Measurements from ENCODE around the gene ITGA3. TPM values are rescaled to one million over a fixed set of nuclear protein-coding genes. Genes with fewer than 3 reads are reported as not detected.

ITGA3 gene
- total and polyA plus RNA-seq, 4 donors, result 0.79 to 4.4 (median 1.4) TPM

- Histone ChIP-seq H3K27ac (ENCODE audit: low read depth in 1 of 2, low read length in 2 of 2) (no peak overlapping the region), H3K27me3 (ENCODE audit: control insufficient read depth in 4 of 4, insufficient read depth in 4 of 4, low read length in 3 of 4) (no peaks in the 10 kb centered on the region), H3K9ac (ENCODE audit: low read depth in 1 of 2, low read length in 2 of 2) (no peak overlapping the region), H3K4me1 (ENCODE audit: control insufficient read depth in 4 of 4, insufficient read depth in 4 of 4, low read length in 3 of 4) (peaks cover 2 to 14% (median 10%) of the 10 kb centered on the region in 4 donors), H3K36me3 (ENCODE audit: control insufficient read depth in 4 of 4, insufficient read depth in 3 of 4, low read depth in 1 of 4, low read length in 3 of 4) (peaks cover 12 to 38% (median 26%) of the 10 kb centered on the region in 4 donors), H3K4me3 (ENCODE audit: low read depth in 1 of 3, low read length in 3 of 3) (no peak overlapping the region), H3K9me3 (ENCODE audit: control insufficient read depth in 4 of 4, low read length in 3 of 4) (no peaks in the 10 kb centered on the region)
- WGBS, result 91% methylated on average over 15 of the region's 15 CpGs
- no peak for DNase-seq (ENCODE audit: low spot score)
- TF ChIP-seq ATF3 (IDR thresholded peaks at IDR 0.05), result no peak
- no peak for TF ChIP-seq NR2F2 (IDR thresholded peaks at IDR 0.05)
Observed at GRCh38 chr17:50139185-50139783, 83.4 kb downstream of the ITGA3 start.

Other genes with a start within 250 kb of the ITGA3 start
- gene TAC4, start 208.0 kb upstream of the ITGA3 start, total RNA-seq, result not detected
- not detected for gene TAC4, start 208.0 kb upstream of the ITGA3 start, polyA plus RNA-seq
- gene DLX4, start 86.9 kb upstream of the ITGA3 start, total RNA-seq, result not detected
- gene DLX4, start 86.9 kb upstream of the ITGA3 start, polyA plus RNA-seq, result not detected
- gene DLX3, start 60.9 kb upstream of the ITGA3 start, total RNA-seq, result not detected
- gene DLX3, start 60.9 kb upstream of the ITGA3 start, polyA plus RNA-seq, result not detected
- gene PDK2, start 39.2 kb downstream of the ITGA3 start, total RNA-seq, result 10 to 100 TPM in 1 of 2 donors, 1 to 10 TPM in 1; 8.6 to 24.5 TPM
- 10 to 100 TPM; 32.4 to 36.6 TPM for gene PDK2, start 39.2 kb downstream of the ITGA3 start, polyA plus RNA-seq
- gene SAMD14, start 74.0 kb downstream of the ITGA3 start, total RNA-seq, result under 1 TPM; 0.50 to 0.84 TPM
- gene SAMD14, start 74.0 kb downstream of the ITGA3 start, polyA plus RNA-seq, result under 1 TPM in 1 of 2 donors, not detected in 1; 0.67 TPM
- gene PPP1R9B, start 94.6 kb downstream of the ITGA3 start, total RNA-seq, result 10 to 100 TPM in 1 of 2 donors, 1 to 10 TPM in 1; 7.4 to 26.1 TPM
- gene PPP1R9B, start 94.6 kb downstream of the ITGA3 start, polyA plus RNA-seq, result 1 to 10 TPM in 1 of 2 donors, under 1 TPM in 1; 0.90 to 6.7 TPM
- 1 to 10 TPM in 1 of 2 donors, not detected in 1; 1.3 TPM for gene SGCA, start 109.9 kb downstream of the ITGA3 start, total RNA-seq
- gene SGCA, start 109.9 kb downstream of the ITGA3 start, polyA plus RNA-seq, result 1 to 10 TPM in 1 of 2 donors, under 1 TPM in 1; 0.31 to 1.2 TPM
- gene COL1A1, start 145.5 kb downstream of the ITGA3 start, total RNA-seq, result 10 to 100 TPM; 15.3 to 72.5 TPM
- 10 to 100 TPM in 1 of 2 donors, 1 to 10 TPM in 1; 8.3 to 56.3 TPM for gene COL1A1, start 145.5 kb downstream of the ITGA3 start, polyA plus RNA-seq
- 1 to 10 TPM in 1 of 2 donors, under 1 TPM in 1; 0.05 to 2.8 TPM for gene TMEM92, start 218.4 kb downstream of the ITGA3 start, total RNA-seq
- gene TMEM92, start 218.4 kb downstream of the ITGA3 start, polyA plus RNA-seq, result 10 to 100 TPM in 1 of 2 donors, 1 to 10 TPM in 1; 5.3 to 17.9 TPM